ENCODE measurements around the gene CCDC51. TPM values are rescaled to one million over a fixed set of nuclear protein-coding genes. Genes with fewer than 3 reads are reported as not detected.
A peak's percentile ranks its signal among the peaks of the same experiment; 100 is the strongest.
"Not testable (repeated sequence)": the region's sequence is repeated elsewhere in the genome, so short reads cannot be mapped to it uniquely, and the experiment has no call there.

The CCDC51 gene
- total RNA-seq, 1 donor = 15.6 TPM

- no peak for DNase-seq (ENCODE audit: low read depth in 2 of 3, low spot score in 2 of 3)
Observed at GRCh38 chr3:48409291-48410201, 30.4 kb downstream of the CCDC51 start.

- no peak for DNase-seq (ENCODE audit: low read depth in 2 of 3, low spot score in 2 of 3)
Observed at GRCh38 chr3:48408823-48409281, 31.1 kb downstream of the CCDC51 start.

- DNase-seq (ENCODE audit: low read depth in 2 of 3, low spot score in 2 of 3) = no peak
Observed at GRCh38 chr3:48407542-48408099, 32.3 kb downstream of the CCDC51 start.

- no peak for DNase-seq (ENCODE audit: low read depth in 2 of 3, low spot score in 2 of 3)
Observed at GRCh38 chr3:48406443-48407431, 33.2 kb downstream of the CCDC51 start.

- no peak for DNase-seq (ENCODE audit: low read depth in 2 of 3, low spot score in 2 of 3)
Observed at GRCh38 chr3:48405971-48406370, 33.9 kb downstream of the CCDC51 start.

GRCh38 chr3:48405343-48405881 lies 34.5 kb downstream of the CCDC51 start:
- no peak for DNase-seq (ENCODE audit: low read depth in 2 of 3, low spot score in 2 of 3)

GRCh38 chr3:48404440-48405342 lies 35.2 kb downstream of the CCDC51 start:
- no peak for DNase-seq (ENCODE audit: low read depth in 2 of 3, low spot score in 2 of 3)

GRCh38 chr3:48403533-48404439 lies 36.1 kb downstream of the CCDC51 start:
- DNase-seq (ENCODE audit: low read depth in 2 of 3, low spot score in 2 of 3) = no peak

GRCh38 chr3:48402907-48403306 lies 37.0 kb downstream of the CCDC51 start:
- DNase-seq (ENCODE audit: low read depth in 2 of 3, low spot score in 2 of 3) = no peak

- DNase-seq (ENCODE audit: low read depth in 2 of 3, low spot score in 2 of 3) = no peak
Observed at GRCh38 chr3:48402281-48402732, 37.6 kb downstream of the CCDC51 start.

- not testable (repeated sequence) for DNase-seq (ENCODE audit: low read depth in 2 of 3, low spot score in 2 of 3)
Observed at GRCh38 chr3:48401434-48401901, 38.5 kb downstream of the CCDC51 start.

- peak; percentile 61 to 83 (median 67) for DNase-seq (ENCODE audit: low read depth in 2 of 3, low spot score in 2 of 3)
Observed at GRCh38 chr3:48400824-48401433, 39.0 kb downstream of the CCDC51 start.

- DNase-seq (ENCODE audit: low read depth in 2 of 3, low spot score in 2 of 3) = peak in 2 of 3 donors; percentile 10 to 12
Observed at GRCh38 chr3:48399387-48400172, 40.3 kb downstream of the CCDC51 start.

GRCh38 chr3:48398701-48399386 lies 41.1 kb downstream of the CCDC51 start:
- DNase-seq (ENCODE audit: low read depth in 2 of 3, low spot score in 2 of 3) = no peak

GRCh38 chr3:48397767-48398681 lies 41.9 kb downstream of the CCDC51 start:
- no peak for DNase-seq (ENCODE audit: low read depth in 2 of 3, low spot score in 2 of 3)
